ES-I3 (cell line): ENCODE data around the gene MOK.
"Not testable (repeated sequence)": the region's sequence is repeated elsewhere in the genome, so short reads cannot be mapped to it uniquely, and the experiment has no call there.

Experiments
- H3K36me3 ChIP-seq: 2 replicates; pipeline ENCODE4 v1.6.1; 2013; ENCODE audit warnings: mild to moderate bottlenecking, low read length, control low read depth, moderate library complexity; ENCODE audit not compliant: insufficient read depth
- H3K4me1 ChIP-seq: 2 replicates; pipeline ENCODE4 v1.6.1; 2013; ENCODE audit warnings: mild to moderate bottlenecking, control low read depth, low read length; ENCODE audit not compliant: insufficient read depth
- H3K9ac ChIP-seq: 2 replicates; pipeline ENCODE4 v1.6.1; 2013; ENCODE audit warnings: low read depth, mild to moderate bottlenecking, low read length, moderate library complexity
- H3K9me3 ChIP-seq: 2 replicates; pipeline ENCODE4 v1.6.1; 2013; ENCODE audit warnings: mild to moderate bottlenecking, low read length, moderate library complexity; ENCODE audit not compliant: control insufficient read depth, insufficient read depth

MOK gene

DNA sequence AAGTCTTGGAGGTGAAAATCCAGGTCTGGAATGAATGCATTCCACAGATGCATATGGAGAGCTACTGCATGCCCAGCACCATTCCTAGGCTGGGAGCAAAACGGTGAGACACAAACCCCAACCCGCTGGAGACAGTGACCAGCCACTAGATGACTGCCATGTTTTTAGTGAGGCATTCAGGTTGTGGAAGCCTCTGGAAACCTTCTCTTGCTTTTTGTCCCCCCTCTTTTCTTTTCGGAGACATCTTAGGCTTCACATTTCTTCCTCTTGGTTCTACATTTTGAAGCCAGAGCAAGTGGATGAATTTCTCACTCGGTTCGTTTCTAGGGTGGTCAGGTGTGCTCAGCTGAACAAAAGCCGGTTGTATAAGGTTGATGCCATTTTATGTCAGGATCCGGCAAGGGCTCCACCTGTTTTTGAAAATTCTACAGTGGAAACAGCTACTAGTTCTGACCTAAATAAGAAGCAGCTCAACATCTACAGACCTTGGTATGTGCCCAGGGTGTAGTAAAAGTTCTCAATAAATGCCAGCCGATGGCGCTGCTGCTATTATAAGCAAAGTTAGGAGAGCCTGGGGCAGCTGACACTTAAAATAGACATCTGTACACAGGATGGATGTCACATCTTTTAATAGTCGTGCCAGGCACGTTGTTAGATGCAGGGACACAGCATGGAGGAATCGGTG is 12.7 kb upstream of the MOK start:
- H3K4me1 ChIP-seq, result peaks cover 5% of the 10 kb centered on the region; the same call in 1 of the 2 replicates
- peak overlapping the region; percentile 55 for H3K9ac ChIP-seq
- no peaks in the 10 kb centered on the region for H3K9me3 ChIP-seq
- H3K36me3 ChIP-seq, result no peaks in the 10 kb centered on the region

DNA sequence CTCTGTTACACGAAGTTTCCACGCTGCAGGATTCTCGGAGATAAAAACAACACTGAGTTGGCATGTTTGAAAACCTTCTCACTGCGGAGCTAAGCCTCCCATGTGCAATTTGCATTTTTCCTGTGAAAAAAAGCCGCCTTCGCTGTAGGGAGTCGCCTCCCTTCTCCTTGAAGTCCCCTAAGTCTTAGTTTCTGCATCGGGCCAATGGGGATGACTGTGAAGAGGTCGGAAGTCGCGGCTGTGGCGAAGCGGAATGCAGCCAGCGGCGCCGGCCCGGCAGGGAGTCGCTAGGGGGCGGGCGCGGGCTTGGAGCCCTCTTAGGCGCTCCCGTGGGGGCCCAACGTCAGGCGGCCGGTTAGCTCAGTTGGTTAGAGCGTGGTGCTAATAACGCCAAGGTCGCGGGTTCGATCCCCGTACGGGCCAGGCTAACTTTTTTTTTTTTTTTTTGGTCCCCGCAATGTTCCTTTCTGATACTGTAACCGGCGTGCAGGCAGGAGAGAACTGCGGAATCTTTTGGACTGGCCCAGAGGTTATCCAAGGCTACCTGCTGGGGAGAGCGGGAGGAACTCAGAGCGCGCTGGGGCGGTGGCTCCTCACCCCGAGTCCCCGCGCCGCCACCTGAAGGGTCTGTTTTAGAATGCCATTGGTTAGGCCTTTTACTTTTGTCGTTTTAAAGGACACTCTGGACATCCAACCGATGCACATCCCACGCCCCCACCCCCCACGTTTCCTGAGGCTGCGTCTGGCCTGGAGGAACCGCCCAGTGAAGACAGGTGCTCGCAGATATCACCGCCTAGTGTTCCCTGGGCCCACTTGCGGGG is 12.0 kb upstream of the MOK start:
- peak overlapping the region; percentile 62 for H3K9ac ChIP-seq
- no peaks in the 10 kb centered on the region for H3K9me3 ChIP-seq
- no peaks in the 10 kb centered on the region for H3K36me3 ChIP-seq
- H3K4me1 ChIP-seq, result peaks cover 5% of the 10 kb centered on the region; the same call in 1 of the 2 replicates

DNA sequence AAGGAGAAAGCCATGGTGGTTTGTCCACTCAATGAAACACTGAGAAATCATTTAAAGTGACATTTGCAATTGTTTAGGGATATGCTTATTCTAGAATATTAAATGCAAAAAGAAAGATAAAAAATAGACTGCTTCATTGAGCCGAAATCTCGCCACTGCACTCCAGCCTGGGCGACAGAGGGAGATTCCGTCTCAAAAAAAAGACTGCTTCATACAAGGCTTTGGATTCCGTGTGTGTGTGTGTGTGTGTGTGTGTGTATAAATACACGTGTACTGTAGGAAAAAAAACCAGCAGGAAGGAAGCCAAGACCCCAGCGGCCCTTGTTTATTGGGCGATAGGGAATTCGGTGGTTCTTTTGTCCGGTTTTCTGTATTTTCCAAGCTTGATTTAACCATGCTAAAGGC is 11.4 kb upstream of the MOK start:
- Histone ChIP-seq H3K9ac (peak overlapping the region; percentile 62), H3K4me1 (peaks cover 5% of the 10 kb centered on the region; the same call in 1 of the 2 replicates), H3K9me3 (no peaks in the 10 kb centered on the region), H3K36me3 (no peaks in the 10 kb centered on the region)

DNA sequence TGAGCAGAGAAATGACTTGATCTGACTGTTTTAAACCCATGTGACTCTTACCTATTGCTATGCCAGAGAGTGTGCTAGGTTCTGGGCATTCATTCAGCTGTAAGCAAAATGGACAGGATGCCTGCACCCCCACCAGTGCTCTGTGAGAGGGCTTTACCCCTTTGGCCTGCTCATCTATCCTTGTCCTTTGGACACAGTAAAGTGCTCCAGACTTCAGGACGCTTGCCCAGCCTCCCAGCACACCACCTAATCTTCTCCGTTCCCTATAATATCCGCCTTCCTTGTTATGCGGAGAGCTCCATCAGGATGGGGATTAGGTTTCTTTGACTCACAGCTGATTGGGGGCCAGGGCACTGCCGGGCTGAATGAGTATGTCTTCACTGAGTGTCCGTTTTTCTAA is 10.2 kb upstream of the MOK start:
- Histone ChIP-seq H3K9me3 (no peaks in the 10 kb centered on the region), H3K9ac (peak overlapping the region; percentile 75; the same call in 1 of the 2 replicates), H3K36me3 (no peaks in the 10 kb centered on the region), H3K4me1 (no peaks in the 10 kb centered on the region; the same call in 1 of the 2 replicates)

DNA sequence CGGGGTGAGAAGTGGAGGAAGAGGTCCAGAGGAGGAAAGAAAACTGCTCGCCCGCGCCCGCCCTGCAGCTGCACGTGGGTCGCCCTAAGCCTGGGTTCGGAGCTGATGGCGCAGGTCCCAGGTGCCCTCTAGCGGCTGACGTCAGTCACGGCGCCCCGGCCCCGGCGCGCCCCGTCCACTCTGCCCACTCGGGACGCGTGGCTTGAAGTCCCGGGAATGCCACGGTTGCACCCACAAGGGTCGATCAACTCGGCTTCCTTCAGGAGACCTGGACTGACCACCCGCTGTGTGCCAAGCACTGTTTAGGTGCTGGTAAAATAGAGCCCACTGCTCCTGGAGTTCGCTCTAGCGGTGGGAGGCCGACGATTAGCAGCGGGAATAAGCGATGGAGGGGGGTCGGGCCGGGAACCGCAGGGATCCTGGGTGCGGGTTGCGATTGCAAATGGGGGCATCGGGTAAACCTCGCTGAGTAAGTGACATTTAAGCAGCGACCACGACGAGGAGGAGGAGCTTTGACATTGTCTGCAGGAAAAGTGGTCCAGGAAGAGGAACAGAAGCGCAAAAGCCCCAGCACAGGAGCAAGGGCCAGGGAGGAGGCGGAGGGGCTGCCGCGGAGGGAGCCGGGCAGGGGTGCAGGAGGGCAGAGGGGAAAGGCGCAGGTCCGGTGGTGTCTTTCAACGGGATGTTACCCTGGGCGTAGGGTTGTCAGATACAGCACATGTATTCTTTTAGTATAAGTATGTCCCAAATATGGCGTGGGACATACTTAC is 9.5 kb upstream of the MOK start:
- H3K9ac ChIP-seq, result peak overlapping the region; percentile 75
- H3K4me1 ChIP-seq, result no peaks in the 10 kb centered on the region
- no peaks in the 10 kb centered on the region for H3K36me3 ChIP-seq
- H3K9me3 ChIP-seq, result no peaks in the 10 kb centered on the region

DNA sequence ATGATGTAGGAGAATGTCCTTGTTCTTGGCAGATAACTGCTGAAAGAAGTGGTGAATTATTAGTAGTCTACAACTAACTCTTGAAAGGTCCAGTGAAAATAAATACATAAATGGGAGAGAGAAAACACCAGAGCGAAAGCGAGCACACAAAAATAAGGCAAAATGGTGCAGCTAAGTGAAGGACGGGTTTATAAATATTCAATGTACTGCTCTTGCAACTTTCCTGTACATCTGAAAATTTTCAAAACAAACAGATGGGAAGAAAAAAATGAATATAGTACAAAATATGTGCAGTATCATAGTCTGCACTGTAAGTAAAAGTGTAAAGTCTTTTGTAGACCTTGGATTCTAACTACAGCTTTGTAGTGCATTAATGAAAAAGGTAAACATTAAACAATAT is 1.3 kb downstream of the MOK start:
- H3K4me1 ChIP-seq, result no peaks in the 10 kb centered on the region
- no peak overlapping the region for H3K9ac ChIP-seq
- no peaks in the 10 kb centered on the region for H3K36me3 ChIP-seq
- no peaks in the 10 kb centered on the region for H3K9me3 ChIP-seq

DNA sequence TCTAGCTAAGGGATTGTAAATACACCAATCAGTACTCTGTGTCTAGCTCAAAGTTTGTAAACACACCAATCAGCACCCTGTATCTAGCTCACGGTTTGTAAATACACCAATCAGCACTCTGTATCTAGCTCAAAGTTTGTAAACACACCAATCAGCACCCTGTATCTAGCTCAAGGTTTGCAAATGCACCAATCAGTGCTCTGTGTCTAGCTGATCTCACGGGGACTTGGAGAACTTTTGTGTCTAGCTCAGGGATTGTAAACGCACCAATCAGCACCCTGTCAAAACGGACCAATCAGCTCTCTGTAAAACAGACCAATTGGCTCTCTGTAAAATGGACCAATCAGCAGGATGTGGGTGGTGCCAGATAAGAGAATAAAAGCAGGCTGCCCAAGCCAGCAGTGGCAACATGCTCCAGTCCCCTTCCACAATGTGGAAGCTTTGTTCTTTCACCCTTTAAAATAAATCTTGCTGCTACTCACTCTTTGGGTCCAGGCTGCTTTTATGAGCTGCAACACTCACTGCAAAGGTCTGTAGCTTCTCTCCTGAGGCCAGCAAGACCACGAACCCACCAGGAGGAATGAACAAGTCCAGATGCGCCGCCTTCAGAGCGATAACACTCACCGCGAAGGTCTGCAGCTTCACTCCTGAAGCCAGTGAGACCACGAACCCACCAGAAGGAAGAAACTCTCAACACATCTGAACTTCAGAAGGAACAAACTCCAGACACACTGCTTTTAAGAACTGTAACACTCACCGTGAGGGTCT is 6.5 kb downstream of the MOK start:
- H3K9ac ChIP-seq, H3K4me1 ChIP-seq, H3K36me3 ChIP-seq, H3K9me3 ChIP-seq: not testable (repeated sequence)

DNA sequence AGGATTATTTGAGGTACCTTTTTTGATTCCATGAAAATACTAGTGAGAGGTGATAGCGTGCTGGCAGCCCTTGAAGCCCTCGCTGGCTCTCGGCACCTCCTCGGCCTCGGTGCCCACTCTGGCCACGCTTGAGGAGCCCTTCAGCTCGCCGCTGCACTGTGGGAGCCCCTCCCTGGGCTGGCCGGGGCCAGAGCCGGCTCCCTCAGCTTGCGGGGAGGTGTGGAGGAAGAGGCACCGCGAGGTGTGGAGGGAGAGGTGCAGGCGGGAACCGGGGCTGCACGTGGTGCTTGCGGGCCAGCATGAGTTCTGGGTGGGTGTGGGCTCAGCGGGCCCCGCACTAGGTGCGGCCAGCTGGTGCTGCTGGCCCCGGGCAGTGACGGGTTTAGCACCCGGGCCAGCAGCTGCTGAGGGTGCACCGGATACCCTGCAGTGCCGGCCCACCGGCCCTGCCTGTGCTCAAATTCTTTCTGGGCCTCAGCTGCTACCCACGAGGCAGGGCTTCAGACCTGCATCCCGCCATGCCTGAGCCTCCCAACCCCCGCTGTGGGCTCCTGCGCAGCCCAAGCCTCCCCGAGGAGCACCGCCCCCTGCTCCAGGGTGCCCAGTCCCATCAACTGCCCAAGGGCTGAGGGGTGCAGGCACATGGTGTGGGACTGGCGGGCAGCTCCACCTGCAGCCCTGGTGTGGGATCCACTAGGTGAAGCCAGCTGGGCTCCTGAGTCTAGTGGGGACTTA is 7.4 kb downstream of the MOK start:
- Histone ChIP-seq H3K4me1 (no peaks in the 10 kb centered on the region), H3K9me3 (no peaks in the 10 kb centered on the region), H3K36me3 (no peaks in the 10 kb centered on the region), H3K9ac (no peak overlapping the region)

DNA sequence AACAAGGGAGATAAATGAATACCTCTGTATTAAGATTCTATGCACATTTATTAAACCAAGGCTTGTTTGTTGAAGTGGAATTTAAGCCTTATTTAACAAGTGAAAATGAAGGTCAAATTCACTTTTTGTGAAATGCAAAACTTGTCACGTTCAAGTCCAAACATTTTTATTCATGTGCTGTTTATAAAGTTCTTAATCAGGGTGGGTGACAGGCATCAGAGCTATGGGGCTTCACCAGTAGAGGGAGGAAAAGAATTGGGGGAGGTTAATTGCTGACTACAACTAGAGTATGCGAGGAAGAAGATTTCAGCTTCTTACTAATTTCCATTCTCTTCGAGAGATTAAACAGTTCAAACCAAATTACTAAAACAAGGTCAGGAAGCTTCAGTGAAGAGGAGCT is 9.7 kb downstream of the MOK start:
- no peaks in the 10 kb centered on the region for H3K9me3 ChIP-seq
- no peaks in the 10 kb centered on the region for H3K36me3 ChIP-seq
- no peaks in the 10 kb centered on the region for H3K4me1 ChIP-seq
- no peak overlapping the region for H3K9ac ChIP-seq

DNA sequence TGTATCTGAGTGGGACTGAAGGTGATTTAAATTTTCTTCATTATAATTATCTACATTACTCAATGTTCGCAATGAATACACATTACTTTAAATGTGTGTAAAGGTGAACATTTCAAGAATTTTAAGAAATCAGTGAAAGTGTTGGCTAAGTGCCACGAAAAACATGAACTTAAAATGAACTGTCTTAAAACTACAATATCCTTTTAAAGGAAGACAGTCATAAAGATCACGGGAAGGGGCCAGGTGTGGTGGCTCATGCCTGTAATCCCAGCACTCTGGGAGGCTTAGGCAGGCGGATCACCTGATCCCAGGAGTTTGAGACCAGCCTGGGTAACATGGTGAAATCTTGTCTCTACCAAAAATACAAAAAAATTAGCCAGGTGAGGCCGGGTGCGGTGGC is 11.2 kb downstream of the MOK start:
- no peak overlapping the region for H3K9ac ChIP-seq
- no peaks in the 10 kb centered on the region for H3K9me3 ChIP-seq
- H3K36me3 ChIP-seq, result no peaks in the 10 kb centered on the region
- H3K4me1 ChIP-seq, result no peaks in the 10 kb centered on the region

DNA sequence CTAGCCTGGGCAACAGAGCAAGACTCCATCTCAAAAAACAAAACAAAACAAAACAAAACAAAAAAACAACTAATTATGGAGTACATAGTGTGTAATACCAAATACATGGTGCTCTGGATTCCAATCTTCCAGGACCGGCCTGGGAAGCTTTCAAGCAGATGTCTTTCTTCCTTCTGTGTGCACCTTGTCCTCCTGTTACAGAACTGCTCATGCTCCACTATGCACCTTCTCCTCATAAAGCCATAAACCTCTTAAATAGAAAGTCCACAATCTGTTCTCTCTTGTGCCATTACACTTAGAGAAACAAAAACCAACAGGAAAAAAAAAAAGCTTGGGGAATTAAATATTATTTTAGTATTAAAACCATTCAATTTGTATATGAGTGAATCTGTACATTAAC is 12.5 kb downstream of the MOK start:
- Histone ChIP-seq H3K9ac (no peak overlapping the region), H3K36me3 (no peaks in the 10 kb centered on the region), H3K4me1 (no peaks in the 10 kb centered on the region), H3K9me3 (no peaks in the 10 kb centered on the region)

DNA sequence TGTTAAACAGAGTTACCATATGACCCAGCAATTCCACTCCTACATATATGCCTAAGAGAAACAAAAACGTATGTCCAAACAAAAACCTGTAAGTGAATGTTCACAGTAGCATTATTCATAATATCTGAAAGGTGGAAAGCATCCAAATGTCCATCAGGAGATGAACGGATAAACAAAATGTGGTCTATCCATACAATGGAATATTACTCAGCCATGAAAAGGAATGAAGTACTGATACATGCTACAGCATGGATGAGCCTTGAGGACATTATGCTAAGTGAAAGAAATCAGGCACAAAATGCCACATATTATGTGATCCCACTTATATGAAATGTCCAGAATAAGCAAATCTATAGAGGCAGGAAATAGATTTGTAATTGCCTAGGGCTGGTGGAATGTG is 16.8 kb downstream of the MOK start:
- H3K36me3 ChIP-seq, result no peaks in the 10 kb centered on the region
- no peaks in the 10 kb centered on the region for H3K9me3 ChIP-seq
- H3K4me1 ChIP-seq, result no peaks in the 10 kb centered on the region
- no peak overlapping the region for H3K9ac ChIP-seq

DNA sequence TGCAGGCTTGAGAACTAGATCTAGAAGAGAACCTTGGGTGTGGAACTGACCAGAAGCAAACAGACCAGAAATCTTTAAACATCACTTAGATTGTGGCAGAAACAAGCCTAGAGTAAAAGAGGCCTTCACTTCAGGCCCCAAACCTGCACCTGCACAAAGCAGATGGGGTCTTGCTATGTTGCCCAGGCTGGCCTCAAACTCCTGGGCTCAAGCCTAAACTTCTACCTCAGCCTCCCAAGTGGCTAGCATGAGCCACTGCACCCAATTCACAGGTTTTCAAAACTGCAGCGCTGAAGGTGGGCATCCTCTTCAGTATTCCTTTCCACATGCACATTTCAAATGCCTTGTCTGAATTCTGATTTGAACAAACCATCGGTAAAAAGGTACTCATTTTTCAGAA is 19.9 kb downstream of the MOK start:
- Histone ChIP-seq H3K9ac (no peak overlapping the region), H3K36me3 (no peaks in the 10 kb centered on the region), H3K9me3 (no peaks in the 10 kb centered on the region), H3K4me1 (peaks cover under 1% of the 10 kb centered on the region; the same call in 1 of the 2 replicates)
